ENCODE measurements around the gene CDK8.

Gene CDK8

GRCh38 chr13:26401069-26401468, 147.1 kb downstream of the CDK8 start:
- Histone ChIP-seq H4K20me1 (no peaks in the 10 kb centered on the region), H3K4me2 (no peak overlapping the region), H3K36me3 (peaks cover 43 to 92% (median 59%) of the 10 kb centered on the region in 11 experiments; a peak in 21 of 22 replicates), H3K4me1 (no peaks in the 10 kb centered on the region), H3K9ac (no peak overlapping the region), H3K9me3 (replicated peaks in 1 of 11) (no peaks in the 10 kb centered on the region), H3K27ac (no peak overlapping the region), H3K27me3 (no peaks in the 10 kb centered on the region), H3K4me3 (no peak overlapping the region)
- no peak for TF ChIP-seq Cebpa-rat (IDR thresholded peaks at IDR 0.05)

GRCh38 chr13:26401578-26402021, 147.7 kb downstream of the CDK8 start:
- H3K27ac ChIP-seq: no peak overlapping the region
- TF ChIP-seq Cebpa-rat (IDR thresholded peaks at IDR 0.05): no peak
- H3K9me3 ChIP-seq (replicated peaks in 1 of 11): no peaks in the 10 kb centered on the region

GRCh38 chr13:26406791-26407190, 152.9 kb downstream of the CDK8 start:
- no peaks in the 10 kb centered on the region for H4K20me1 ChIP-seq
- no peaks in the 10 kb centered on the region for H3K4me1 ChIP-seq
- TF ChIP-seq Cebpa-rat (IDR thresholded peaks at IDR 0.05): no peak
- H3K4me3 ChIP-seq: no peak overlapping the region
- no peaks in the 10 kb centered on the region for H3K9me3 ChIP-seq (replicated peaks in 1 of 11)
- H3K4me2 ChIP-seq: no peak overlapping the region
- H3K27me3 ChIP-seq: no peaks in the 10 kb centered on the region
- H3K9ac ChIP-seq: no peak overlapping the region
- no peak overlapping the region for H3K27ac ChIP-seq
- H3K36me3 ChIP-seq: peaks cover 27 to 63% (median 45%) of the 10 kb centered on the region in 11 experiments

More at GRCh38 chr13:26401578-26402021, 147.7 kb downstream of the CDK8 start:
- H3K36me3 ChIP-seq: peaks cover 43 to 95% (median 63%) of the 10 kb centered on the region in 11 experiments
- no peaks in the 10 kb centered on the region for H3K4me1 ChIP-seq
- no peaks in the 10 kb centered on the region for H4K20me1 ChIP-seq
- H3K27me3 ChIP-seq: no peaks in the 10 kb centered on the region
- H3K4me2 ChIP-seq: no peak overlapping the region
- no peak overlapping the region for H3K4me3 ChIP-seq
- no peak overlapping the region for H3K9ac ChIP-seq

DNA sequence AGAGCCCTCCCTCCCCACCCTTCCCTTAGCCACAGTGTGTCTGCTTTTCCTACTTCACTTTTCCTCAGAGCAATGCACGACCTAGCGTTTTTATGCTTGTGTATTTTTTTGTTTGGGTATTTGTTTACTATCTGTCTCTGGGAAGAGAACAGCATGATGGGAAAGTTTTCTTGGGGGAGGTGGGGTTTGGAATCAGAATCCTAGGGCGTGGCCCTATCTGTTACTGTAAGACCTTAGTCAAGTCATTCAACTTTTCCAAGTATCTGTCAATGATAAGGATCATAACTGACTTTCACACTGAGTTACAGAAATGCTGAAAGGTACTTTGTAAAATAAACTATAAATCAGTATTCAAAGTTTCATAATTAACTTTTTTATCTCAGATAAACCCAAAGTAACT, 157.3 kb downstream of the CDK8 start:
- H3K36me3 ChIP-seq: peaks cover 0 to 20% (median 8%) of the 10 kb centered on the region in 11 experiments; a peak in 15 of 22 replicates
- H3K9me3 ChIP-seq (replicated peaks in 1 of 11): no peaks in the 10 kb centered on the region
- H3K9ac ChIP-seq: no peak overlapping the region
- H3K4me1 ChIP-seq: no peaks in the 10 kb centered on the region
- no peaks in the 10 kb centered on the region for H3K27me3 ChIP-seq
- H3K27ac ChIP-seq: no peak overlapping the region
- H4K20me1 ChIP-seq: no peaks in the 10 kb centered on the region
- no peak overlapping the region for H3K4me2 ChIP-seq
- H3K4me3 ChIP-seq: no peak overlapping the region
- TF ChIP-seq Cebpa-rat (IDR thresholded peaks at IDR 0.05): no peak

DNA sequence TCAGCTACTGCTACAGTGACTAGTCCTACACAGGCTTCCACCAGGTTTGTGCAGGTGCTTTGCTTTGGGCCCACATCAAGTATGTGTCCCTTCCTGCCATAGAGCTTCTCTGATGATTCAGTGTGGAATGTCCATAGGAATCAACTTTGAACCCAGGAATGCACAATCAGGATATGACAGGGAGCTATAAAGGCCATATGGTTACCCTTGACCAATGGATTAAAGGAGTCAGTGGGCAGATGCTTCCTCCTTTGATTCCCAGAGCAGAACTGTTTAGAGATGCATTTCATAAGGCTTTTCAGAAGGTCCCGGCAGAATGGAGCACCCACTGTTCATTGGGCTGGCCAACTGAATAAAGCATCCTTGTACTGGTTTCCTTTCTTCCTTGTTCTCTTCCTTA, 158.3 kb downstream of the CDK8 start:
- Histone ChIP-seq H3K4me2 (no peak overlapping the region), H3K9me3 (replicated peaks in 1 of 11) (no peaks in the 10 kb centered on the region), H4K20me1 (no peaks in the 10 kb centered on the region), H3K4me3 (no peak overlapping the region), H3K27ac (no peak overlapping the region), H3K27me3 (no peaks in the 10 kb centered on the region), H3K36me3 (peaks cover 0 to 10% (median 0%) of the 10 kb centered on the region in 11 experiments; a peak in 3 of 22 replicates), H3K4me1 (no peaks in the 10 kb centered on the region), H3K9ac (no peak overlapping the region)
- TF ChIP-seq Cebpa-rat (IDR thresholded peaks at IDR 0.05): no peak

DNA sequence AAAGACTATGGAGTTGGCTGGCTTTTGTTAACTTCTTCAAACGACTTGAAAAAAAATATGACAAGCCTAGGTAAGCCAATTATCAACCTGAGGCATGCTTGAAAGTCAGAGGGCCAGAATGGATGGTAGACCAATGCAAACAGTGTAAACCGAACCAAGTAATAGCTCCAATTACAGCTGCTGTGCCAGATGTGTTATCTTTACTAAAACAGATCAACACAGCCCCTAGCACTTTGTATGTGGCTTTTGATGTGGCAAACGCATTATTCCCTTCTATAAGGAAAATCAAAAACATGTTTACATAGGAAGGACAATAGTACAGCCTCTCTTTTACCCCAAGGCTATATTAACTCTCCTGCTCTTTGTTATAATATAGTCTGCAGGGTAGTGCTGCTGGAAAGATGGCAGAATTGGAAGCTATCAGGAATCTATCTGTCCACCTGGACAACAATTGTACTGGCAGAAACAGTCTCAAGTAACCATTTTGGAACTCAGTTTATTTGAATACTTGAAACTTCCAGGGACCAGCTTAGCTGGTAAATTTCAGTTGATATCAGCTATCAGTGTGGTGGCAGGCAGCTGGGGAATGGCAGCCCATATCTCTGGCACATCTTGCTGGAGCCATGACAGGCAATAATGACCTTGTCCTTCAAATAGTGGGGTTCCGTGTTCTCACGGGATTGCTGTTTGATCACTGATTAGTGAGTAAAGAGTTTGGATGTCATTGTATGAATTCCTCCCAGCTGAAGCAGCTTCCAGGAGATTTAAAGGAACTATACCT, 159.2 kb downstream of the CDK8 start:
- Histone ChIP-seq H3K36me3 (peaks cover 0 to 7% (median 0%) of the 10 kb centered on the region in 11 experiments; a peak in 1 of 22 replicates), H3K9ac (no peak overlapping the region), H3K27ac (no peak overlapping the region), H3K9me3 (replicated peaks in 1 of 11) (no peaks in the 10 kb centered on the region), H3K27me3 (no peaks in the 10 kb centered on the region), H4K20me1 (no peaks in the 10 kb centered on the region), H3K4me3 (no peak overlapping the region), H3K4me1 (no peaks in the 10 kb centered on the region), H3K4me2 (no peak overlapping the region)
- TF ChIP-seq Cebpa-rat (IDR thresholded peaks at IDR 0.05): no peak

DNA sequence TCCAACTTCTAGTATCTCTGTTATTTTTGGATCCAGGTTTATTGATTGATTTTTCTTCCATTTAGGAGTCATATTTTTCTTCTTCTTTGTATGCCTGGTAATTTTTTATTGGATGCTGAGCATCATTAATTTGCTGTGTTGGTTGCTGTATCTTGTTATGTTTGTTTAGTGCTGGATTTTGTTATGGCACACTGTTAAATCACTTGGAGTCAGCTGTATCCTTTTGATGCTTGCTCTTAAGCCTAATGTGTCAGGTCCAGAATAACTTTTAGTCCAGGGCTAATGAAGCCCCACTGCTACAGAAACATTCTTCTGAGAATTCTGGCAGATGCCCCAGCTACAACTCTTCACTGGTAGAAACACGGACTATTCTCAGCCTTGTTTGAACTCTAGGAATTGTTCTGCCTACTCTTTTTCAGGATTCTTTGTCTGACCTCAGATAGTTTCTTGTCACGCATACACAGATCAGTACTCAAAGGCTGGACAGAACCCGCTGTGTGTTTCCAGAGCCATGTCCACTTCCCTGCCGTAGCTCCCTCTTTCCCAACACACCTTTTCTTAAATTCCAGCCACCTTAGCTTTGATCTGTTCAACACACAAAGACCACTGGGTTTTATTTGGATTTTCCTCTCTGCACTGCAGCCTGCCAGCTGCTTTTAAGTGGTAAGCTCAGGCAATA, 166.5 kb downstream of the CDK8 start:
- no peaks in the 10 kb centered on the region for H3K36me3 ChIP-seq
- no peak overlapping the region for H3K27ac ChIP-seq
- H3K4me1 ChIP-seq: no peaks in the 10 kb centered on the region
- H4K20me1 ChIP-seq: no peaks in the 10 kb centered on the region
- no peak overlapping the region for H3K9ac ChIP-seq
- TF ChIP-seq Cebpa-rat (IDR thresholded peaks at IDR 0.05): no peak
- H3K9me3 ChIP-seq (replicated peaks in 1 of 11): no peaks in the 10 kb centered on the region
- H3K4me2 ChIP-seq: no peak overlapping the region
- no peak overlapping the region for H3K4me3 ChIP-seq
- H3K27me3 ChIP-seq: no peaks in the 10 kb centered on the region

DNA sequence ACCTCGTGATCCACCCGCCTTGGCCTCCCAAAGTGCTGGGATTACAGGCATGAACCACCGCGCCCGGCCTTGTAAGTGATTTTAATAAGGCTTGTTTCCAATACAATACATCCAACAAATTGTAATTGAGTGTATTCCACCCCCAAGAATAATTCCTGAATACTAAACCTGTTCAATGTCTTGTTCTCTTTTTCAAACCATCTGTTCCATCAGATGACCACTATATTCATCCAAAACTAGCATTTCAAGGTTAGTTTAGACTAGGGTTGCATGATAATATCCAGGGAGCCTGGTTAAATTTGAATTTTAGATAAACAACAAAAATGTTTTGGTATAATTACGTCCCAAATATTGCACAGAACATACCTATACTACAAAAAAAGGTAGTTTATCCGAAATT, 168.1 kb downstream of the CDK8 start:
- Histone ChIP-seq H3K9me3 (replicated peaks in 1 of 11) (no peaks in the 10 kb centered on the region), H3K4me3 (no peak overlapping the region), H3K9ac (no peak overlapping the region), H3K27me3 (no peaks in the 10 kb centered on the region), H4K20me1 (no peaks in the 10 kb centered on the region), H3K36me3 (no peaks in the 10 kb centered on the region), H3K27ac (no peak overlapping the region), H3K4me2 (no peak overlapping the region), H3K4me1 (no peaks in the 10 kb centered on the region)
- no peak for TF ChIP-seq Cebpa-rat (IDR thresholded peaks at IDR 0.05)

DNA sequence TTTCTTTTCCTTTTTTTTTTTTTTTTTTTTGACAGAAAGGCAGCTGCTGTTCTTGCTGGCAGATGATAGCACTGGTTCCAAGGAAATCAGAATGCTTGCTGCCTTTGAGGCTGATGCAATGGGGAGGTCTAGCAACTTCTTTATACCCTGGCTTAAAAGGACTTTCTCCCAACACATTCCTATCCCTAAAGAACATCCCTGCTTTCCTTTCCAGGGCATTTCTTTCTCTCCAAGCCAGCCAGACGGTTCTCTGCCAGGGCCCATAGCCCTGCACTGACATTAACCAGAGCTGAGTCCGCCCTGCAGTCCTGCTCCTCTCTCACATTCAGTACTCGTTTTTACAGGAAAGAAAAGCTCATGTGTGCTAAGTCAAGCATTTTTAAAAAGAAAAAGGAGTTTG, 169.7 kb downstream of the CDK8 start:
- no peak overlapping the region for H3K27ac ChIP-seq
- TF ChIP-seq Cebpa-rat (IDR thresholded peaks at IDR 0.05): no peak

DNA sequence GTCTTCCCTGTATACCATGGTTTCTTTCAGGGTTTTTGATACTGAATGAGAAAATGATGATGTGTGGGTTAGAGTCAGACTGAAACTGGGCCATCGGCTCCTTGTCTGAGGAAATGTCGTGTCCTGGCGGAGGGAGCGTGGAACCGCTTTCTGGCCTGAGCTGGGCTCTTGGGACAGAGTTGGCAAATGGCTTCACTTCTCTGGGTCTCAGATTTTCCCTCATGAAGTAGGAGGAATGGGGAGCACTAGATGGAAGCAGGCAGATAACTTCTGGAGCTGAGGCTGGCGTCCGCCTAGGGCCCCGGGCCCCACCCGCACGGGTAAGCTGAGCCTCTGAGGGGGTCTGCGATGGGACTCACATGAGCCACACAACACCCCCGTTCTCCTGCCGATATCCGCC, 170.3 kb downstream of the CDK8 start:
- H3K9me3 ChIP-seq (replicated peaks in 1 of 11): no peaks in the 10 kb centered on the region
- H3K4me2 ChIP-seq: no peak overlapping the region
- no peaks in the 10 kb centered on the region for H3K27me3 ChIP-seq
- H3K27ac ChIP-seq: no peak overlapping the region
- H3K36me3 ChIP-seq: no peaks in the 10 kb centered on the region
- no peaks in the 10 kb centered on the region for H3K4me1 ChIP-seq
- no peak overlapping the region for H3K4me3 ChIP-seq
- TF ChIP-seq Cebpa-rat (IDR thresholded peaks at IDR 0.05): no peak
- no peak overlapping the region for H3K9ac ChIP-seq
- H4K20me1 ChIP-seq: no peaks in the 10 kb centered on the region

More for the DNA sequence above, 169.7 kb downstream of the CDK8 start:
- Histone ChIP-seq H3K4me1 (no peaks in the 10 kb centered on the region), H3K9me3 (replicated peaks in 1 of 11) (no peaks in the 10 kb centered on the region), H3K27me3 (no peaks in the 10 kb centered on the region), H3K9ac (no peak overlapping the region), H3K36me3 (no peaks in the 10 kb centered on the region), H3K4me2 (no peak overlapping the region), H3K4me3 (no peak overlapping the region), H4K20me1 (no peaks in the 10 kb centered on the region)
